ENCODE data around the gene KNDC1.

KNDC1 gene

GRCh38 chr10:133230044-133230361 is 70.0 kb downstream of the KNDC1 start, which contains the start of gene UTF1:
Gene UTF1 (plus strand): TSS chr10:133230217. CDS start chr10:133230289, 72 bp downstream.
- Histone ChIP-seq H3K36me3 (ENCODE audit: insufficient read depth, low read length) (no peaks in the 10 kb centered on the region), H2AFZ (ENCODE audit: low read length) (no peak within 1 kb of the TSS), H3K79me2 (ENCODE audit: insufficient read depth, low read length) (no peaks in the 10 kb centered on the region), H3K4me3 (ENCODE audit: low read depth, low read length, poor library complexity, severe bottlenecking) (no peak within 1 kb of the TSS), H3K27me3 (ENCODE audit: insufficient read depth, low read length) (no peaks in the 10 kb centered on the region), H3K4me1 (ENCODE audit: insufficient read depth, low read length, severe bottlenecking) (no peaks in the 10 kb centered on the region), H4K20me1 (ENCODE audit: insufficient read depth, low read length) (no peaks in the 10 kb centered on the region), H3K9me2 (ENCODE audit: low read depth, low read length) (no peaks in the 10 kb centered on the region), H3K9me3 (ENCODE audit: low read length) (no peaks in the 10 kb centered on the region), H3F3A (ENCODE audit: insufficient read depth, low read length) (no peaks in the 10 kb centered on the region), H3K9ac (ENCODE audit: low read length) (no peak within 1 kb of the TSS), H3K27ac (ENCODE audit: low read depth, low read length, poor library complexity, severe bottlenecking) (no peak within 1 kb of the TSS), H3K4me2 (ENCODE audit: low read length) (no peak within 1 kb of the TSS)
- TF ChIP-seq EZH2 (IDR thresholded peaks at IDR 0.05; ENCODE audit: borderline replicate concordance, low read length), result no peak
- TF ChIP-seq CTCF (IDR thresholded peaks at IDR 0.05; ENCODE audit: low read length), result no peak

- Histone ChIP-seq H3F3A (ENCODE audit: insufficient read depth, low read length) (no peaks in the 10 kb centered on the region), H3K27me3 (ENCODE audit: insufficient read depth, low read length) (no peaks in the 10 kb centered on the region), H3K9me3 (ENCODE audit: low read length) (no peaks in the 10 kb centered on the region), H3K9me2 (ENCODE audit: low read depth, low read length) (no peaks in the 10 kb centered on the region), H3K9ac (ENCODE audit: low read length) (no peak overlapping the region), H3K36me3 (ENCODE audit: insufficient read depth, low read length) (no peaks in the 10 kb centered on the region), H3K79me2 (ENCODE audit: insufficient read depth, low read length) (no peaks in the 10 kb centered on the region), H2AFZ (ENCODE audit: low read length) (no peak overlapping the region), H3K27ac (ENCODE audit: low read depth, low read length, poor library complexity, severe bottlenecking) (no peak overlapping the region), H3K4me1 (ENCODE audit: insufficient read depth, low read length, severe bottlenecking) (no peaks in the 10 kb centered on the region), H3K4me2 (ENCODE audit: low read length) (no peak overlapping the region), H4K20me1 (ENCODE audit: insufficient read depth, low read length) (no peaks in the 10 kb centered on the region), H3K4me3 (ENCODE audit: low read depth, low read length, poor library complexity, severe bottlenecking) (no peak overlapping the region)
- TF ChIP-seq CTCF (IDR thresholded peaks at IDR 0.05; ENCODE audit: low read length), result no peak
- TF ChIP-seq EZH2 (IDR thresholded peaks at IDR 0.05; ENCODE audit: borderline replicate concordance, low read length), result no peak
Observed at GRCh38 chr10:133230387-133231195, 70.6 kb downstream of the KNDC1 start.

- H3K27me3 ChIP-seq (ENCODE audit: insufficient read depth, low read length), result no peaks in the 10 kb centered on the region
- H3K4me2 ChIP-seq (ENCODE audit: low read length), result no peak overlapping the region
- H3K9me2 ChIP-seq (ENCODE audit: low read depth, low read length), result no peaks in the 10 kb centered on the region
Observed at GRCh38 chr10:133231244-133231945, 71.4 kb downstream of the KNDC1 start.

More at GRCh38 chr10:133231244-133231945, 71.4 kb downstream of the KNDC1 start:
- Histone ChIP-seq H3K4me1 (ENCODE audit: insufficient read depth, low read length, severe bottlenecking) (no peaks in the 10 kb centered on the region), H3F3A (ENCODE audit: insufficient read depth, low read length) (no peaks in the 10 kb centered on the region), H3K36me3 (ENCODE audit: insufficient read depth, low read length) (no peaks in the 10 kb centered on the region), H4K20me1 (ENCODE audit: insufficient read depth, low read length) (no peaks in the 10 kb centered on the region), H2AFZ (ENCODE audit: low read length) (no peak overlapping the region), H3K79me2 (ENCODE audit: insufficient read depth, low read length) (no peaks in the 10 kb centered on the region), H3K9ac (ENCODE audit: low read length) (no peak overlapping the region), H3K9me3 (ENCODE audit: low read length) (no peaks in the 10 kb centered on the region), H3K27ac (ENCODE audit: low read depth, low read length, poor library complexity, severe bottlenecking) (no peak overlapping the region), H3K4me3 (ENCODE audit: low read depth, low read length, poor library complexity, severe bottlenecking) (no peak overlapping the region)
- TF ChIP-seq EZH2 (IDR thresholded peaks at IDR 0.05; ENCODE audit: borderline replicate concordance, low read length), result no peak
- no peak for TF ChIP-seq CTCF (IDR thresholded peaks at IDR 0.05; ENCODE audit: low read length)
